ENCODE results near the gene IFT74.

DNA sequence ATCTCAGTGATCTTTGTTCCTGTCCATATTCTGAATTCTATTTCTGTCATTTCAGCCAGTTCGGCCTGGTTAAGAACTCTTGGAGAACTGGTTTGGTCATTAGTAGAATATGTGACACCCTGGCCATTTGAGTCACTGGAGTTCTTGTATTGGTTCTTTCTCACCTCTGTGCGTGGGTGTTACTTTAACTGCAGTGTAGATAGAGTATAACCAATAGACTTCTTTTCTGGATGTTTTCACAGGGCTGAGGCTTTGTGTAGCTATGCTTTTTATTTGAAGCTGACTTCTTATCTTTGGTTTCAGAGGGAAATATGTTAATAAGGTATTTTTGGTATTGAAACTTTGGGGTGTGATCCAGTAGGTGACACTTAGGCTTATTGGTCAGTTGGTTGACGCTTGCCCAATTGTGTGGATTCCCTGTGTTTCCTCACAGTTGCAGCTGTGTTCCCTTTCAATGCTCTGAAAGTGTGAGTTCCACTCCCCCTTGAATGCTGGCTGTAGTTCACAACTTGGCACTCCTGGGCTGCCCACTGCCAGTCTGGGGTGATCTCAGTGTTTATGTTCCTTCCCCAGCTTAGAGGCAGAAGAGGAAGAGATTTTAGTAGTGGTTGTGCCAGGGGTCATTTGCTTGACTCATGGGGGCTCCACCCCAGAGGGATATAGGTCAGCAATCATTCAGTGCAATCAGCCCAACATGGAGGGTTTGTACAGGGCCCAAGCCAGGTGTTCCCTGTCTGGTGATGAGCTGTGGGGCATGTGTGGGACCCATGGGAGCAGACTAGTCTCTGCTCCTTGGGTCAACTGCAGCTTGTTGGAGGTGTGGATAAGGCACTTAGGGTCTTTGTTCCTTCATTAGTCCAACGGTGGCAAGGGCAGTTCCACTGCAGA is 117.9 kb downstream of the IFT74 start:
- TF ChIP-seq POLR2A (IDR thresholded peaks at IDR 0.05; ENCODE audit: low read length) = no peak
- no peak for TF ChIP-seq GATA1 (IDR thresholded peaks at IDR 0.05; ENCODE audit: low read depth, low read length)
